ENCODE data around the gene RNASEH2B.

Gene RNASEH2B

GRCh38 chr13:50908371-50908770, 1.2 kb upstream of the RNASEH2B start:
- peak overlapping the region; percentile 76 for H3K4me2 ChIP-seq (ENCODE audit: low read length)

GRCh38 chr13:50910485-50910805, 854 bp downstream of the RNASEH2B start:
- H3K79me2 ChIP-seq (ENCODE audit: control insufficient read depth, low read length) = peaks cover 66% of the 10 kb centered on the region
- H3K9me2 ChIP-seq (replicated peaks; ENCODE audit: control insufficient read depth, low read length) = no peaks in the 10 kb centered on the region
- peaks cover 67% of the 10 kb centered on the region for H3K4me1 ChIP-seq (ENCODE audit: control insufficient read depth, low read length)

More at GRCh38 chr13:50908371-50908770, 1.2 kb upstream of the RNASEH2B start:
- H3F3A ChIP-seq (ENCODE audit: control insufficient read depth, insufficient read depth) = peaks cover 25% of the 10 kb centered on the region
- no peaks in the 10 kb centered on the region for H3K9me2 ChIP-seq (replicated peaks; ENCODE audit: control insufficient read depth, low read length)
- no peaks in the 10 kb centered on the region for H3K27me3 ChIP-seq (ENCODE audit: control insufficient read depth, low read length)
- H3K9me3 ChIP-seq (ENCODE audit: control insufficient read depth, insufficient read depth, low read length) = no peaks in the 10 kb centered on the region
- H3K4me3 ChIP-seq (ENCODE audit: low read length) = peak overlapping the region; percentile 86
- no peaks in the 10 kb centered on the region for H4K20me1 ChIP-seq (ENCODE audit: control insufficient read depth, insufficient read depth, low read depth, low read length)
- peaks cover 55% of the 10 kb centered on the region for H3K4me1 ChIP-seq (ENCODE audit: control insufficient read depth, low read length)
- peaks cover 46% of the 10 kb centered on the region for H3K79me2 ChIP-seq (ENCODE audit: control insufficient read depth, low read length)
- H3K27ac ChIP-seq (ENCODE audit: low read depth, low read length) = peak overlapping the region; percentile 80
- TF ChIP-seq CTCF (IDR thresholded peaks at IDR 0.05; ENCODE audit: low read depth, low read length, poor library complexity, severe bottlenecking) (no peak), EZH2phosphoT487 (IDR thresholded peaks at IDR 0.05; ENCODE audit: borderline replicate concordance, low read length) (no peak)
- peaks cover 30% of the 10 kb centered on the region for H3K36me3 ChIP-seq (ENCODE audit: control insufficient read depth, low read length)

GRCh38 chr13:50911081-50911631, 1.6 kb downstream of the RNASEH2B start:
- Histone ChIP-seq H3K4me1 (ENCODE audit: control insufficient read depth, low read length) (peaks cover 73% of the 10 kb centered on the region), H3K79me2 (ENCODE audit: control insufficient read depth, low read length) (peaks cover 74% of the 10 kb centered on the region), H3K36me3 (ENCODE audit: control insufficient read depth, low read length) (peaks cover 46% of the 10 kb centered on the region), H3K27me3 (ENCODE audit: control insufficient read depth, low read length) (no peaks in the 10 kb centered on the region), H3K27ac (ENCODE audit: low read depth, low read length) (peak overlapping the region; percentile 80), H3K9me3 (ENCODE audit: control insufficient read depth, insufficient read depth, low read length) (no peaks in the 10 kb centered on the region), H3K4me2 (ENCODE audit: low read length) (peak overlapping the region; percentile 76), H3F3A (ENCODE audit: control insufficient read depth, insufficient read depth) (peaks cover 31% of the 10 kb centered on the region), H3K4me3 (ENCODE audit: low read length) (peak overlapping the region; percentile 86), H4K20me1 (ENCODE audit: control insufficient read depth, insufficient read depth, low read depth, low read length) (no peaks in the 10 kb centered on the region), H3K9me2 (replicated peaks; ENCODE audit: control insufficient read depth, low read length) (no peaks in the 10 kb centered on the region)
- TF ChIP-seq EZH2phosphoT487 (IDR thresholded peaks at IDR 0.05; ENCODE audit: borderline replicate concordance, low read length) (no peak), CTCF (IDR thresholded peaks at IDR 0.05; ENCODE audit: low read depth, low read length, poor library complexity, severe bottlenecking) (no peak)

More at GRCh38 chr13:50910485-50910805, 854 bp downstream of the RNASEH2B start:
- Histone ChIP-seq H3F3A (ENCODE audit: control insufficient read depth, insufficient read depth) (peaks cover 28% of the 10 kb centered on the region), H3K9me3 (ENCODE audit: control insufficient read depth, insufficient read depth, low read length) (no peaks in the 10 kb centered on the region), H3K27ac (ENCODE audit: low read depth, low read length) (peak overlapping the region; percentile 80), H3K36me3 (ENCODE audit: control insufficient read depth, low read length) (peaks cover 45% of the 10 kb centered on the region), H4K20me1 (ENCODE audit: control insufficient read depth, insufficient read depth, low read depth, low read length) (no peaks in the 10 kb centered on the region), H3K4me3 (ENCODE audit: low read length) (peak overlapping the region; percentile 86), H3K27me3 (ENCODE audit: control insufficient read depth, low read length) (no peaks in the 10 kb centered on the region), H3K4me2 (ENCODE audit: low read length) (peak overlapping the region; percentile 76)
- TF ChIP-seq CTCF (IDR thresholded peaks at IDR 0.05; ENCODE audit: low read depth, low read length, poor library complexity, severe bottlenecking) (no peak), EZH2phosphoT487 (IDR thresholded peaks at IDR 0.05; ENCODE audit: borderline replicate concordance, low read length) (no peak)
